GM21529 (cell line): Measurements from ENCODE around the gene RAB12.
"Not testable (repeated sequence)": the region's sequence is repeated elsewhere in the genome, so short reads cannot be mapped to it uniquely, and the experiment has no call there.

ENCODE experiments used
- ATAC-seq: cut with Tn5 transposase; IDR thresholded peaks from one replicate; pipeline ENCODE4 v1.9.1; 2021; ENCODE audit not compliant: unreplicated experiment

RAB12 gene

GRCh38 chr18:8611916-8612576 is 2.8 kb downstream of the RAB12 start:
- no peak for ATAC-seq

GRCh38 chr18:8614875-8615274 is 5.6 kb downstream of the RAB12 start:
- no peak for ATAC-seq

GRCh38 chr18:8615397-8616027 is 6.3 kb downstream of the RAB12 start:
- no peak for ATAC-seq

GRCh38 chr18:8616028-8616401 is 6.8 kb downstream of the RAB12 start:
- no peak for ATAC-seq

GRCh38 chr18:8617907-8618306 is 8.7 kb downstream of the RAB12 start:
- ATAC-seq = no peak

- ATAC-seq = no peak
These were observed 9.8 kb downstream of the RAB12 start for GRCh38 chr18:8619041-8619440.

- no peak for ATAC-seq
These were observed 10.8 kb downstream of the RAB12 start for GRCh38 chr18:8619835-8620577.

GRCh38 chr18:8620845-8621244 is 11.6 kb downstream of the RAB12 start:
- ATAC-seq = no peak

- ATAC-seq = not testable (repeated sequence)
These were observed 13.4 kb downstream of the RAB12 start for GRCh38 chr18:8622625-8623024.

- ATAC-seq = peak; percentile 76
These were observed 14.4 kb downstream of the RAB12 start for GRCh38 chr18:8623549-8624106.

- no peak for ATAC-seq
These were observed 16.3 kb downstream of the RAB12 start for GRCh38 chr18:8625461-8626092.

- no peak for ATAC-seq
These were observed 17.3 kb downstream of the RAB12 start for GRCh38 chr18:8626414-8627106.

GRCh38 chr18:8627107-8627472 is 17.9 kb downstream of the RAB12 start:
- ATAC-seq = no peak

- no peak for ATAC-seq
These were observed 18.3 kb downstream of the RAB12 start for GRCh38 chr18:8627540-8627939.

GRCh38 chr18:8629602-8630001 is 20.4 kb downstream of the RAB12 start:
- ATAC-seq = no peak

- ATAC-seq = no peak
These were observed 21.3 kb downstream of the RAB12 start for GRCh38 chr18:8630546-8630945.

GRCh38 chr18:8631265-8631664 is 22.0 kb downstream of the RAB12 start:
- ATAC-seq = no peak

GRCh38 chr18:8632386-8632785 is 23.1 kb downstream of the RAB12 start:
- no peak for ATAC-seq

GRCh38 chr18:8634508-8634907 is 25.3 kb downstream of the RAB12 start:
- ATAC-seq = no peak

- ATAC-seq = no peak
These were observed 25.9 kb downstream of the RAB12 start for GRCh38 chr18:8635087-8635486.

- ATAC-seq = no peak
These were observed 30.5 kb downstream of the RAB12 start for GRCh38 chr18:8639762-8640161.
